AG08395 (cell line): ENCODE data around the gene CNIH4.
"Not testable (repeated sequence)": the region's sequence is repeated elsewhere in the genome, so short reads cannot be mapped to it uniquely, and the experiment has no call there.

Experiments used
- DNase-seq: peaks from one replicate; pipeline ENCODE4 v3.0.0; 2012; ENCODE audit warnings: mixed read lengths, low spot score

CNIH4 gene

DNA sequence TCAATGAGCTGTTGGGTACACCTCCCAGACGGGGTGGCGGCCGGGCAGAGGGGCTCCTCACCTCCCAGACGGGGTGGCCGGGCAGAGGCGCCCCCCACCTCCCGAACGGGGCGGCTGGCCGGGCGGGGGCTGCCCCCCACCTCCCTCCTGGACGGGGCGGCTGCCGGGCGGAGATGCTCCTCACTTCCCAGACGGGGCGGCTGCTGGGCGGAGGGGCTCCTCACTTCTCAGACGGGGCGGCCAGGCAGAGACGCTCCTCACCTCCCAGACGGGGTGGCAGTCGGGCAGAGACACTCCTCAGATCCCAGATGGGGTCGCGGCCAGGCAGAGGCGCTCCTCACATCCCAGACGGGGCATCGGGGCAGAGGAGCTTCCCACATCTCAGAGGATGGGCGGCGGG is 7.0 kb upstream of the CNIH4 start:
- not testable (repeated sequence) for DNase-seq

DNA sequence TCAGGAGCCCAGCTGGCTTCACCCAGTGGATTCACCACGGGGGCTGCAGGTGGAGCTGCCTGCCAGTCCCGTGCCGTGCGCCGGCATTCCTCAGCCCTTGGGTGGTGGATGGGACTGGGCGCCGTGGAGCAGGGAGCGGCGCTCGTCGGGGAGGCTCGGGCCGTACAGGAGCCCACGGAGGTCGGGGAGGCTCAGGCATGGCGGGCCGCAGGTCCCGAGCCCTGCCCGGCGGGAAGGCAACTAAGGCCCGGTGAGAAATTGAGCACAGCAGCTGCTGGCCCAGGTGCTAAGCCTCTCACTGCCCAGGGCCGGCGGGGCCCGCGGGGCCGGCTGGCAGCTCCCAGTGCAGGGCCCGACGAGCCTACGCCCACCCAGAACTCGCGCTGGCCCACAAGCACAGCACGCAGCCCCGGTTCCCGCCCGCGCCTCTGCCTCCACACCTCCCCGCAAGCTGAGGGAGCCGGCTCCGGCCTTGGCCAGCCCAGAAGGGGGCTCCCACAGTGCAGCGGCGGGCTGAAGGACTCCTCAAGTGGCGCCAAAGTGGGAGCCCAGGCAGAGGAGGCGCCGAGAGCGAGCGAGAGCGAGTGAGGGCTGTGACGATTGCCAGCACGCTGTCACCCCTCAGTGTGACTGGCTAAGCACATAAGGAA is 4.1 kb upstream of the CNIH4 start:
- not testable (repeated sequence) for DNase-seq

DNA sequence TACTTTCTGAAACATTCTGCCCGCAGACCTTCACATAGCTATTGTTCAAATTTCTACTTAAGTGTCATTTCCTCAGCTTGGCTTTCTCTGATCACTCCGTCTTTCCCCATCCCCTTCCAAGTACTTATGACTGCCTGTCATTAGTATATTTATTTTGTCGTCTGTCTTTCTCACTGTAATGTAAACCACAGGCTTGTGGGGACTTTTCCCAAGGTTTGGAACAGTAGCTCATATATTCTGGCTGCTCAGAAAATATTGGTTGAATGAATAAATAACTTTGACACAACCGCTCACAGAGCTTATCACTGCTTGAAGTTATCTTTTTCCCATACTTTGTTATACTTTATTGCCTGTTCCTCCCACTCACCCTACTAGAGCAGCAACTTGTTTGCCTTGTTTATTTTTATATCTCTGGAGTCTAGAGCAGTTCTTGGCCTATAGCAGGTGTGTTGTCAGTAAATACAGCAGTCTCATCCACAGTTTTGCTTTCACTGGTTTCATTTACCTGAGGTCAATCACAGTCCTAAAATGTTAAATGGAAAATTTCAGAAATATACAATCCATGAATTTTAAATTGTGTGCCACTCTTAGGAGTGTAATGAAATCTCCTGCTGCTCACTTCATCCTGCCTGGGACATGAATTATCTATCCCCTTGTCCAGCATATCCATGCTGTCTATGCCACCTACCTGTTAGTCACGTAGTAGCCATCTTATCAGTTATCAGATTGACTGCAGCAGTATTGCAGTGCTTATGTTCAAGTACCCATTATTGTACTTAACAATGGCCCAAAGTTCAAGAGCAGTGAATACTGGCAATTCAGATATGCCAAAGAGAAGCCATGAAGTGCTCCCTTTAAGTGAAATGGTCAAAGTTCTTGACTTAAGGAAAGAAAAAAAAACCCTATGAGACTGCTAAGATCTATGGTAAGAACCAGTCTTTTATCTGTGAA is 2.4 kb upstream of the CNIH4 start:
- DNase-seq = no peak

- peak; percentile 61 for DNase-seq
Measured at GRCh38 chr1:224357626-224358124, 996 bp downstream of the CNIH4 start.

DNA sequence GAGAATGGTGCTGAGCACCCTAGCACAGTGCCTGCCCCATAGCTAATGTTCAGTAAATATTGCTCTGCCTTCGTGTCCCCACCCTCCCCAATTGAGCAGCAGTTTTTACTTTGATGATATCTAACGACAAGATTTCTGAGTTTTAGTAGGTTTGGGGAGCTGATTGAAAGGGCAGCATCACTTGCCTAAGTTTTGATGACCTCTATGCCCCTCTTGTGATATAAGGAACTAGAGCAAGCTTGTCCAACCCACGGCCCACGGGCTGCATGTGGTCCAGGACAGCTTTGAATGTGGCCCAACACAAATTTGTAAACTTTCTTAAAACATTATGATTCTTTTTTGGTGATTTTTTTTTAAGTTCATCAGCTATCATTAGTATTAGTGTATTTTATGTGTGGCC is 1.6 kb downstream of the CNIH4 start:
- DNase-seq = no peak

- no peak for DNase-seq
Measured at GRCh38 chr1:224359207-224359606, 2.5 kb downstream of the CNIH4 start.

GRCh38 chr1:224368409-224368808 is 11.7 kb downstream of the CNIH4 start:
- no peak for DNase-seq

DNA sequence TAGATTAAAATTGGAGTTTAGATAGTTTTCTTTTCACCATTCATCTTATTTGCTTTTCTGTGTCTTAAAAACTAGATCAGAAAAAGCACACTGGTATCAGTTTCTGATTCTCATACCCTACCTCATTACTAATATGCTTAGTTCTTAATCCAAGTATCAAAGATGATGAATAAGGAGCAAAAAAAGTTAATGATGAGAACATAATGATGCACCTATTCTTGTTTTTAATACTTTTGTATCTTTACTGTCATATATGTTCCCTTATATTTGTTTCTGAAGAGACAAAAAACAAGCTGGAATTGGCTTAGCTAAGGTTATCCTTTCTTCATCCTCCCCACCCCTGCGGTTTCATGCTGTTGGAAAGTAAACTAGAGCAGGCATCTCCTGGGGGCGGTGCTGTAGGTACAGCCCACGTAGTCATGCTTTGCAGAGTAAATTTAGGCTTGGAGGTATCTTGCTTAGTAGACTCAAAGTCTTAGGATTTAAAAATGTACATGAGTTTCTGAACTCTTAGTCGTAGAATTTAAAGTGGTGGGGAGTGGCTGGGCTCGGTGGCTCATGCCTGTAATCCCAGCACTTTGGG is 16.4 kb downstream of the CNIH4 start:
- DNase-seq = no peak

DNA sequence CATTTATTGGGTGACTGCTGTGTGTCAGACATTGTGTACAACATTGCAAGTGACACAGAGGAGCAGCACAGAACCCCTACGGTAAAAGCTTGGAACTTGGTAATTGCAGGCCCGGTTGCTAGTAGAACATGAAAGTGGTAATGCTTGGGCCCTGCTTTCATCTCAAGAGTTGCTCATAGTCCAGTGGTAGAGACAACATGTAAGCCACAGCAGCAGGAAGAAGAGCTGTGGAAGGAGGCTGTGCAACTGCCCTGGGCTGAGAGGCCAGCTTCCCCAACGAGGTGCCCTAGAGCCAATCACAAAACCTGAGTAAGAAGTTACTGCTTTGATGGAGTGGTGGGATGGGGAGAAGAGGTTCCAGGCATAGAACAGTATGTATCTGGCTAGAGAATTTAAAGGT is 18.4 kb downstream of the CNIH4 start:
- no peak for DNase-seq

- DNase-seq = peak; percentile 41
Measured at GRCh38 chr1:224377676-224378006, 21.0 kb downstream of the CNIH4 start.

- DNase-seq = no peak
Measured at GRCh38 chr1:224378855-224379631, 22.4 kb downstream of the CNIH4 start.

GRCh38 chr1:224380003-224380402 is 23.3 kb downstream of the CNIH4 start:
- DNase-seq = no peak

DNA sequence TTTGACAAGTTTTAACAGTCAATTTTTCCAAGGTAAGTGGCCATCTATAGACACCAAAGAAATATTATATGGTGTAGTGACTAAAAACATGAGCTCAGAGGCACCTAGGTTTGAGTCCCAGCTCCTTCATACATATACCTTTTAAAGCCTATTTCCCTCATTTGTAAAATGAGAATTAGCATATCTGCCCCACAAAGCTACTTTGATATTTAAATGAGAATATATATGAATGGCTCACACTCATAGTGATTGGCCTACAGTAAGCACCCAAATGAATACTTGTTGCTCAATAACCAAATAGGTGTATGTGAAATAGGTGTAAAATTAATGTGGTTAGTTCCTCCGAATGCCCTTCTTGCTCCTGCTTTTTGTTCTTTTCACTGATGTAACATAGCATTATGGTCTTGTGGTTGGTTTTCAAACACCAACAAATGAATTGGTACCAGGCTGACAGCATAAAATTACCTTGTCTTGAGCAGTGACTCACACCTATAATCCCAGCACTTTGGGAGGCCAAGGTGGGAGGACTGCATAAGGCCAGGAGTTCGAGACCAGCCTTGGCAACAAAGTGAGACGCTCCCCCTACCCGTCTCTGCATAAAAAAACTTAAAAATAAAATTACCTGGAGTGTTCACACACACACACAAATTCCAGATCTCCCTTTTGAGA is 25.3 kb downstream of the CNIH4 start:
- DNase-seq = no peak

- no peak for DNase-seq
Measured at GRCh38 chr1:224383218-224383617, 26.5 kb downstream of the CNIH4 start.

- DNase-seq = no peak
Measured at GRCh38 chr1:224387302-224387912, 30.7 kb downstream of the CNIH4 start.

DNA sequence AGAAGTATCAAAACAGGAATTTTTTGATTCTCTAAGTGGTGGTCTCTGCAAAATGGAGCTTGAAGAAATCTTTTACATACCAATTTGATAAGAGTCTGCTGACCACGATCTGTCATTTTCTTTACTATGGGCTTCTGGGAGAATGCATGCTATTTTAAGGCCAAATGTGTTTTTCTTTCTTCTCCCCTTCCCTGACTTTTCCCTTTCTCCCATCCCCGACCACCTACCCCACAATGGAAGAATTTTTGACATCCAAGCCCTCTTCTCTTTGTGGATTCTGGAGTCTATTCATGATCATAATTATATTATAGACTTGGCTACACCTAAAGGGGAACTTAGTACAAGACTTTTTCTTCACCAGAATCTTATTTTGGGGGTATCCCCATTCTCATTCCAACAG is 31.3 kb downstream of the CNIH4 start:
- DNase-seq = no peak

- DNase-seq = no peak
Measured at GRCh38 chr1:224390517-224390916, 33.8 kb downstream of the CNIH4 start.

DNA sequence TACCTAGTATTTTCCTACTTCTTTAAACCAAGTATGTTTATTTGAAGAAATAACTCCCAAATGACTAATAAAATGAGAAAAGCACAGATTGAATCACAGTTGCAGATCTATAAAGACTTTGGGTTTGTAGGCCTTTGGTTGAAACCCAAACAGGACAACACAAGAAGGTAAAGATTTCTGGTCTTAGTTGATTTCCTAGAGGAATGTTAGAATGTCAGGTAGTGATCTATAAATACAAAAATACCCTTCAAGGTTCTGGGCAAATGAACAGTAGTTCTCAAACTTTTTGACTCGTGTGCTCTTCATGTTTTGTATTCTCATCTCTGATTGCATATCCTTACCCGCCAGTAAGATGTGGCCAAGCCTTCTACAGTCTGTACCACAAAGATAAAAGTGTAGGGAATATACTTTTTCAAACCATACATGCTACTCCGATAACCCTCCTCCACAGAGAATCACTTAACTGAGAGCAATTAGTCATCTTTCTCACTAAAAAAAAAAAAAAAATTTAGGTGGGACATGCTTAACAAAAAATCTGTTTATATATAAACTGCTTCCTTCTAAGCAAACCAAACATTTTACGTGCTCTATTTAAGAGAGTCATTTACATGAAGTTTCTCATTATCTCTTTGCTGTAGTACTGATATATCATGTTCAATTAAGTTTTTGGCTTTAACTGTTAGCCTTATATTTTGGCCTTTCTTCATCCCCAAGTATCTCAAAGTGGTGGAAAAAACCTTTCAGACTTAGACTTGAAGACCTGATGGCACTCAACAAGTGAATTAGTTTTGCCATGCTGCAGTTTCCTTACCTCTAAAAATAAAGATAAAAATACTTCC is 36.0 kb downstream of the CNIH4 start:
- no peak for DNase-seq

- no peak for DNase-seq
Measured at GRCh38 chr1:224393294-224393693, 36.6 kb downstream of the CNIH4 start.

DNA sequence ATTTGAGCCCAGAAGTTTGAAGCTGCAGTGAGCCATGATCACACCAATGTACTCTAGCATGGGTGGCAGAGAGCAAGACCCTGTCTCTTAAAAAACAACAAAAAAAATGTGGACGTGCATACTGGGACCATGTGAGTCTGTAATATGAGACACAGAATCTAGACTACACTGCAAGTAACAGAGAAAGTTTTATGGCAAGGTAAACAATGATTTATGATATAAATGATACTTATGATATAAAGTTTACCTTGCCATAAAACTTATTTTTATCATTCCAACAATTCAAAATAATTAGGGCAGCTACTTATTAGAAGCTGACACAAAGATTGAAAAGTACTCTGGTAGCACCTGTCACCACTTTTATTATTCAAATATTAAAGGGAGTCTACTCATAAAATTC is 43.2 kb downstream of the CNIH4 start:
- DNase-seq = no peak
